H9 (cell line): ENCODE data around the gene RPS16. TPM values are rescaled to one million over a fixed set of nuclear protein-coding genes. Genes with fewer than 3 reads are reported as not detected.

Source experiments
- DNase-seq: peaks from one replicate; pipeline ENCODE4 v3.0.0-alpha.2; 2017
- H2AFZ ChIP-seq: one replicate; pipeline ENCODE4 v1.6.1; 2013; ENCODE audit warnings: mild to moderate bottlenecking, low read length, control low read depth, moderate library complexity
- H2AK5ac ChIP-seq: 2 replicates; pipeline ENCODE4 v1.6.1; 2013; ENCODE audit warnings: low read length, control low read depth, mixed read lengths; ENCODE audit not compliant: insufficient read length
- H2BK120ac ChIP-seq: one replicate; pipeline ENCODE4 v1.6.1; 2013; ENCODE audit warnings: low read depth, mild to moderate bottlenecking, low read length, control low read depth, inconsistent platforms; ENCODE audit not compliant: poor library complexity, severe bottlenecking
- H2BK12ac ChIP-seq: 2 replicates; pipeline ENCODE4 v1.6.1; 2013; ENCODE audit warnings: low read length, control low read depth, mixed read lengths, low read depth; ENCODE audit not compliant: insufficient read length
- H2BK15ac ChIP-seq: 2 replicates; pipeline ENCODE4 v1.6.1; 2013; ENCODE audit warnings: low read depth, low read length, control low read depth
- H2BK20ac ChIP-seq: one replicate; pipeline ENCODE4 v1.6.1; 2013; ENCODE audit warnings: low read depth, mild to moderate bottlenecking, low read length, control low read depth, inconsistent platforms; ENCODE audit not compliant: poor library complexity, severe bottlenecking
- H2BK5ac ChIP-seq: 2 replicates; pipeline ENCODE4 v1.6.1; 2013; ENCODE audit warnings: low read length, control low read depth, mixed read lengths; ENCODE audit not compliant: insufficient read length
- H3K14ac ChIP-seq: 2 replicates; pipeline ENCODE4 v1.6.1; 2013; ENCODE audit warnings: low read length, control low read depth; ENCODE audit not compliant: insufficient read depth
- H3K18ac ChIP-seq: 2 replicates; pipeline ENCODE4 v1.6.1; 2013; ENCODE audit warnings: low read depth, mild to moderate bottlenecking, mixed read lengths, low read length, control low read depth; ENCODE audit not compliant: insufficient read length
- H3K23ac ChIP-seq: 2 replicates; pipeline ENCODE4 v1.6.1; 2013; ENCODE audit warnings: low read length, control low read depth, mixed read lengths, low read depth; ENCODE audit not compliant: insufficient read length
- H3K23me2 ChIP-seq: 2 replicates; pipeline ENCODE4 v1.6.1; 2013; ENCODE audit warnings: low read depth, mild to moderate bottlenecking, mixed read lengths, low read length, control low read depth; ENCODE audit not compliant: insufficient read length, poor library complexity, severe bottlenecking
- H3K27ac ChIP-seq: 2 replicates; pipeline ENCODE4 v1.5.1; 2013; ENCODE audit warnings: low read length, control low read depth, mixed read lengths, low read depth; ENCODE audit not compliant: insufficient read length
- H3K27me3 ChIP-seq: 2 replicates; pipeline ENCODE4 v1.6.1; 2013; ENCODE audit warnings: low read length, control low read depth, inconsistent platforms; ENCODE audit not compliant: insufficient read depth
- H3K4ac ChIP-seq: 2 replicates; pipeline ENCODE4 v1.6.1; 2013; ENCODE audit warnings: low read depth, mild to moderate bottlenecking, control low read depth, inconsistent platforms, low read length, moderate library complexity
- H3K4me1 ChIP-seq: 2 replicates; pipeline ENCODE4 v1.6.1; 2013; ENCODE audit warnings: low read length, control low read depth, inconsistent platforms; ENCODE audit not compliant: insufficient read depth
- H3K4me2 ChIP-seq: 2 replicates; pipeline ENCODE4 v1.6.1; 2013; ENCODE audit warnings: low read length, control low read depth, mixed read lengths; ENCODE audit not compliant: insufficient read length, insufficient read depth
- H3K56ac ChIP-seq: 2 replicates; pipeline ENCODE4 v1.6.1; 2013; ENCODE audit warnings: low read depth, mild to moderate bottlenecking, mixed read lengths, low read length, control low read depth; ENCODE audit not compliant: insufficient read length
- H3K79me1 ChIP-seq: 2 replicates; pipeline ENCODE4 v1.6.1; 2013; ENCODE audit warnings: low read depth, mild to moderate bottlenecking, moderate library complexity, low read length, control low read depth, inconsistent platforms; ENCODE audit not compliant: insufficient read depth, poor library complexity, severe bottlenecking
- H3K79me2 ChIP-seq: 2 replicates; pipeline ENCODE4 v1.6.1; 2013; ENCODE audit warnings: low read length, control low read depth, inconsistent platforms; ENCODE audit not compliant: insufficient read depth
- H3K9ac ChIP-seq: 2 replicates; pipeline ENCODE4 v1.6.1; 2013; ENCODE audit warnings: low read length, control low read depth, mixed read lengths; ENCODE audit not compliant: insufficient read length; ENCODE audit errors: extremely low read depth
- H3K9me3 ChIP-seq: one replicate; pipeline ENCODE4 v1.6.1; 2013; ENCODE audit warnings: low read depth, low read length, inconsistent platforms; ENCODE audit not compliant: control insufficient read depth
- H3T11ph ChIP-seq: one replicate; pipeline ENCODE4 v1.6.1; 2013; ENCODE audit warnings: mild to moderate bottlenecking, low read length, control low read depth, inconsistent platforms
- H4K20me1 ChIP-seq: one replicate; pipeline ENCODE4 v1.6.1; 2013; ENCODE audit not compliant: control insufficient read depth, insufficient read length, insufficient read depth
- H4K5ac ChIP-seq: 2 replicates; pipeline ENCODE4 v1.6.1; 2013; ENCODE audit warnings: low read depth, mild to moderate bottlenecking, mixed read lengths, low read length, control low read depth; ENCODE audit not compliant: insufficient read length
- H4K8ac ChIP-seq: replicated peaks from 2 replicates; pipeline ENCODE4 v1.6.1; 2013; ENCODE audit warnings: low read length, control low read depth, mixed read lengths, low read depth; ENCODE audit not compliant: insufficient read length
- H4K91ac ChIP-seq: 2 replicates; pipeline ENCODE4 v1.6.1; 2013; ENCODE audit warnings: low read depth, mild to moderate bottlenecking, moderate library complexity, mixed read lengths, low read length, control low read depth; ENCODE audit not compliant: insufficient read length
- H3K27ac Mint-ChIP-seq, 3 experiments: 2 replicates in 2 of 3; 3 replicates in 1 of 3; pipeline ENCODE4 v1.8.0; 2020 to 2021; ENCODE audit warnings: mixed read lengths in 3 of 3, mild to moderate bottlenecking in 1 of 3, moderate library complexity in 1 of 3
- H3K27me3 Mint-ChIP-seq: 2 replicates; pipeline ENCODE4 v1.8.0; 2021; ENCODE audit warnings: low read depth, mild to moderate bottlenecking, moderate library complexity, mixed read lengths
- H3K36me3 Mint-ChIP-seq, 3 experiments: 2 replicates in 2 of 3; 3 replicates in 1 of 3; pipeline ENCODE4 v1.8.0; 2020 to 2021; ENCODE audit warnings: low read depth in 3 of 3, mixed read lengths in 3 of 3; ENCODE audit not compliant: insufficient read depth in 1 of 3
- H3K4me1 Mint-ChIP-seq, 2 experiments: 2 replicates each; pipeline ENCODE4 v1.8.0; 2020; ENCODE audit warnings: mixed read lengths in 2 of 2
- H3K4me3 Mint-ChIP-seq, 2 experiments: 2 replicates in 1 of 2; 3 replicates in 1 of 2; pipeline ENCODE4 v1.8.0; 2020 to 2021; ENCODE audit warnings: mild to moderate bottlenecking in 2 of 2, mixed read lengths in 2 of 2, moderate library complexity in 1 of 2
- H3K9me3 Mint-ChIP-seq, 2 experiments: 2 replicates in 1 of 2; 3 replicates in 1 of 2; pipeline ENCODE4 v1.8.0; 2020; ENCODE audit warnings: mild to moderate bottlenecking in 2 of 2, mixed read lengths in 2 of 2, moderate library complexity in 1 of 2
- CTCF ChIP-seq: fragments of 200-600 bp; sonication (generic); conservative IDR thresholded peaks from 3 replicates; pipeline ENCODE4 v1.8.0; 2021; ENCODE audit warnings: antibody characterized with exemption, mild to moderate bottlenecking
- WGBS: extraction: QIAGEN DNeasy Blood & Tissue Kit; methylation state at CpG from one replicate; pipeline ENCODE4 v1.1.7; 2013; ENCODE audit warnings: missing lambda C conversion rate, low lambda C conversion rate, mixed read lengths; ENCODE audit not compliant: insufficient read length; ENCODE audit errors: extremely low coverage; 5-methylcytosine and 5-hydroxymethylcytosine counted together
- total RNA-seq: library from RNA; stranded (reverse); gene quantifications from 2 replicates; pipeline ENCODE4 v1.2.1, GENCODE V29; 2021

Gene RPS16
- total RNA-seq, 1 experiment from 2014 or later, result 2,711 TPM

GRCh38 chr19:39430675-39431593, 4.8 kb downstream of the RPS16 start:
- peak overlapping the region; percentile 93 to 94 (median 94) for H3K27ac Mint-ChIP-seq

More at GRCh38 chr19:39430675-39431593, 4.8 kb downstream of the RPS16 start:
- H4K5ac ChIP-seq, result no peak overlapping the region
- WGBS, result no CpG with 5 or more reads among the region's 25 CpGs
- H3K9me3 Mint-ChIP-seq, result peaks cover 0 to 7% of the 10 kb centered on the region in 2 experiments; a peak in 2 of 5 replicates
- peaks cover 32 to 47% (median 38%) of the 10 kb centered on the region in 3 experiments for H3K36me3 Mint-ChIP-seq
- no peak overlapping the region for H4K91ac ChIP-seq
- no peak overlapping the region for H2BK5ac ChIP-seq
- H3K27ac ChIP-seq, result peak overlapping the region; percentile 27
- H3K4me1 Mint-ChIP-seq, result peaks cover 40 to 54% of the 10 kb centered on the region in 2 experiments
- H4K8ac ChIP-seq, result peak overlapping the region; percentile 10
- H2AFZ ChIP-seq, result no peak overlapping the region
- H2BK20ac ChIP-seq, result no peak overlapping the region
- no peak for TF ChIP-seq CTCF
- no peak overlapping the region for H3K4me2 ChIP-seq
- no peak overlapping the region for H3K9ac ChIP-seq
- H3K79me1 ChIP-seq, result peaks cover 9% of the 10 kb centered on the region
- peak overlapping the region; percentile 53 for H3K18ac ChIP-seq
- peaks cover 6% of the 10 kb centered on the region; the same call in 1 of the 2 replicates for H3K79me2 ChIP-seq
- H4K20me1 ChIP-seq, result no peaks in the 10 kb centered on the region
- no peak overlapping the region for H2BK12ac ChIP-seq
- no peak overlapping the region for H3K23ac ChIP-seq
- no peaks in the 10 kb centered on the region for H3K27me3 ChIP-seq
- H3K4me1 ChIP-seq, result peaks cover 4% of the 10 kb centered on the region; the same call in 1 of the 2 replicates
- H2BK15ac ChIP-seq, result no peak overlapping the region
- peak overlapping the region; percentile 15 for H2AK5ac ChIP-seq
- no peak overlapping the region; a peak in 1 of 5 replicates for H3K4me3 Mint-ChIP-seq
- peaks cover 4% of the 10 kb centered on the region for H3K23me2 ChIP-seq
- H3K27me3 Mint-ChIP-seq, result peaks cover 3% of the 10 kb centered on the region; the same call in 1 of the 2 replicates
- peak overlapping the region; percentile 42 for H3K14ac ChIP-seq
- no peak overlapping the region; the same call in 1 of the 2 replicates for H3K4ac ChIP-seq
- no peak overlapping the region for H3K56ac ChIP-seq
- no peak overlapping the region for H3T11ph ChIP-seq
- DNase-seq, result peak; percentile 84
- no peak overlapping the region for H2BK120ac ChIP-seq
- no peaks in the 10 kb centered on the region for H3K9me3 ChIP-seq
